GM19397 (cell line): ENCODE results near the gene OR2H2.

Experiments
- ATAC-seq: cut with Tn5 transposase; IDR thresholded peaks from one replicate; pipeline ENCODE4 v1.9.1; 2021; ENCODE audit warnings: mild to moderate bottlenecking, moderate library complexity; ENCODE audit not compliant: unreplicated experiment

The OR2H2 gene

DNA sequence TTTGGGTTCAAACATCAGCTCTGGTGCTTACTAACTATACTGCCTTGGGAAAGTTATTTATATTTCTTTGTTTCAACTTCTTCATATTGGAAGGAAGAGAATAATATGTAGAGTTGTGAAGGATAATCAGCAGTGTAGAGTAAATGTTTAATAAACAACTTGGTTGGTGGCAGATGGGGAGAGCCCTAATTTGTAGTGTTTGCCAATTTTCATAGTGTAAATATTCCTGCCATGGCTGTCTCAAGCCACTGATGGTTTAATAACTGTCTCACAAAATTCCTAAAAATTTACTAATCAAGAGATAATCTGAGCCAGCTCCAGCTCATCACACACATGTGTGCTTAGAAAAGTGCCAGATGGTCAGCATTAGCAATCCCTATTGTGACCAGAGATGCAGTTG, at the start of gene OR2H2:
Gene OR2H2 (plus strand): TSS at position 301 of the 400 bp plus-strand sequence. CDS start 2,824 bp downstream, outside the sequence.
- no peak for ATAC-seq

DNA sequence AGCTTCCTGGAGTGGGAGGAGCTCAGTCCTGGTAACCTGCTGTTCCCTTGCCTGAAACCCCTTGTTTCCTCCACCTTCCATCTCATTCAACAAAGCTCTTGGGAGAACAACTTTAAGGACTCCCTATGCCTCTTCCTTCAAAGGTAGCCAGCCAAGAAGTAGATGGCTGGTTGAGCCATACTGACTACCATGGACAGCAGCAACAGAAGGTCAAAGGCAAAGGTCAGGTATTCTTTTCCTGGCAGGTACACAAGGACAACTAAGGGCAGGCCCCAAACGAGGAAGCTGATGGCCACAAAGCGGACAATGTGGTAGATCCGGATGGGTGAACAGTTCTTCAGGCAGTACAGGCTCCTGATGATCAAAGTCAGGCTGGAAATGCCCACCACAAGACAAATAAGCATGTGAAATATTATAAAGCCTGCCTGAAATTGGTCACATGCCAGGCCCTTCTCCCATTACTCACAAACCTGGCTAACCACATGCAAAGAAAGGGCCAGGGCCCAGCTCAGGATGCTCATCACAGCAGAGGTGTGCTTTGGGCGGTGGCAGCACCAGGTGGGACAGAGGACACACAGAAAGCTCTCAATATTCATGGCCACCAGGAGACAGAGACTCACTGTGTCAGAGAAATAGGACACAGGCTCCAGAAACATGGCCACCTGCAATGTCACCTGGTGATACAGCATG, 47.1 kb upstream of the OR2H2 start:
- no peak for ATAC-seq

DNA sequence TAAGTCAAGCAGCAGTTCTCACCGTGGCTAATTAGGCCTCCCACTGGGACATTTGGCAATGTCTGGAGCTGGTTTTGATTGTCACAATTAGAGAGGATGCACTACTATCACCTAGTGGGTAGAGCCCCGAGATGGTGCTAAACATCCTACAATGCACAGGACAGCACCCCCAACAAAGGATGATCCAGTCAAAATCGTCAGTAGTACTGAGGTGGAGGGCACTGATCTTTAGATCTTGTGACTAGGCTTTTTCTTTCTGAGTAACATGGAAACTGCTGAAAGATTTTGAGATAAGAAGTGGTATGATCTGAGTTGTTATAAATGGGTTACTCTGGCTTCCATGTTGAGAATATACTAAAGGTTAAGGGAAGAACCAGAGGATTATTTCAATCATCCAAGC, 37.3 kb upstream of the OR2H2 start:
- no peak for ATAC-seq

DNA sequence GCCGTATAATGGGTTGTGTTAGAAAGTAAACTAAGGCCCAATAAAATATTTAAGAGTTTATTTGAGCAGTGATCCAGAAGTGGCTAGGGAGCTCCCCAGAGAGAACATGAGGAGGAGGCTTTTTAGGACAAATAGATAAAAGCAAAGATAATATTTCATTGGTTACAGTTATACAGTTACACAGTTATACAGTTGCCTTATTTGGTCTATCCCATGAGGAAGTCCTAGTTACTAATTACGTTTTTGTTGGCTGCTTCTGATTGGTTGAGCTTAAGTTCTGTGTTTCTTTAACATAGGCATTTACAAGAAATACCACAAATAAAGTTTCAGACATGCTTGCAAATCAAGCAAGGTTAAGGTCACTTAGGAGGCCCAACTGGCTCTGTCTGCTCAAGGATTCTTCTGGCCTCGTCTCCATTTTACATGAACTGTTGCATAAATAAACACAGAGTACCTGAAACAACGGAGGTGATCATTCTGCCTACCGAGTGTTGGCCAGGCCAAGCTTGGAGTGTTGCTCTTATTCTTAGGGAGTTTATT, 32.3 kb upstream of the OR2H2 start:
- peak; percentile 76 for ATAC-seq

DNA sequence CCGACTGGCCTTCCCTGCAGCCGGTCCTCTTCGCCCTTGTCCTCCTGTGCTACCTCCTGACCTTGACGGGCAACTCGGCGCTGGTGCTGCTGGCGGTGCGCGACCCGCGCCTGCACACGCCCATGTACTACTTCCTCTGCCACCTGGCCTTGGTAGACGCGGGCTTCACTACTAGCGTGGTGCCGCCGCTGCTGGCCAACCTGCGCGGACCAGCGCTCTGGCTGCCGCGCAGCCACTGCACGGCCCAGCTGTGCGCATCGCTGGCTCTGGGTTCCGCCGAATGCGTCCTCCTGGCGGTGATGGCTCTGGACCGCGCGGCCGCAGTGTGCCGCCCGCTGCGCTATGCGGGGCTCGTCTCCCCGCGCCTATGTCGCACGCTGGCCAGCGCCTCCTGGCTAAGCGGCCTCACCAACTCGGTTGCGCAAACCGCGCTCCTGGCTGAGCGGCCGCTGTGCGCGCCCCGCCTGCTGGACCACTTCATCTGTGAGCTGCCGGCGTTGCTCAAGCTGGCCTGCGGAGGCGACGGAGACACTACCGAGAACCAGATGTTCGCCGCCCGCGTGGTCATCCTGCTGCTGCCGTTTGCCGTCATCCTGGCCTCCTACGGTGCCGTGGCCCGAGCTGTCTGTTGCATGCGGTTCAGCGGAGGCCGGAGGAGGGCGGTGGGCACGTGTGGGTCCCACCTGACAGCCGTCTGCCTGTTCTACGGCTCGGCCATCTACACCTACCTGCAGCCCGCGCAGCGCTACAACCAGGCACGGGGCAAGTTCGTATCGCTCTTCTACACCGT, 31.5 kb upstream of the OR2H2 start:
- no peak for ATAC-seq

DNA sequence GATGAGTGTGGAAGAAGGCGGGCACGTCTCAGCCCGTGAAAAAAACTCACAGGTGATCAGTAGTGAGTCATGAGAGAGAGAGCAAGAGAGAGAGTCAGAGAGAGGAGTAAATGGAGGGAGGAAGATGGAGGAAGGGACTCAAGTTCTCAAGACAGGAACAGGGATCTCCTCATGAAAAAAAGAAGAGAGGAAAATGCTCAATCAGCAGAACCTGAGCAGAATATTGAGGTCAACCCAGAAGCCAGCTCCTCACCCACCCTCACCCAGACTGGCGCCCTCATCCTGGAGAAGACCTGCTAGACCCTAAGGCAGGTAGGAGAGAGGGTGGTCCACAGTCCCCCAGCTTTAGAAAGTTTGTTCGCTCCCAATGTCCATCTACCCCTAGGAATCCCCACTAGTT, 30.2 kb upstream of the OR2H2 start:
- ATAC-seq = no peak

DNA sequence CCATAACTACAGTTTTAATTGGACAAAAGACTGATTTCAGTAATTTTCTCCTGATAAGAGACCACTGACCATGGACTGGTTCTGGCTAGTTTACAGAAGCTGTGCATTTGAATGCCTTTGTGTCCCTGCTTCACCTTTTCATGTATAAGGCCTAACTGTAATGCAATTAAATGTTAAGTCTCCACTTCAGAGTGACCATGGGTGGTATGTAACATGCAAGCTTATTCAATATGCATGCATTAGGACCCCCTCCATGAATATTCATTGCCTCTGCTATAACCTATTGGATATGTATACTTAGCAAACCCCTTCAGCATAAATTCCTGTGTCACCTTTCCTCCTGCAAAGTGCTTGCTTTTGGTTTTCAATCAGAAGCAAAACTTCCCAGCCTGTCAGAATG, 27.6 kb upstream of the OR2H2 start:
- no peak for ATAC-seq

DNA sequence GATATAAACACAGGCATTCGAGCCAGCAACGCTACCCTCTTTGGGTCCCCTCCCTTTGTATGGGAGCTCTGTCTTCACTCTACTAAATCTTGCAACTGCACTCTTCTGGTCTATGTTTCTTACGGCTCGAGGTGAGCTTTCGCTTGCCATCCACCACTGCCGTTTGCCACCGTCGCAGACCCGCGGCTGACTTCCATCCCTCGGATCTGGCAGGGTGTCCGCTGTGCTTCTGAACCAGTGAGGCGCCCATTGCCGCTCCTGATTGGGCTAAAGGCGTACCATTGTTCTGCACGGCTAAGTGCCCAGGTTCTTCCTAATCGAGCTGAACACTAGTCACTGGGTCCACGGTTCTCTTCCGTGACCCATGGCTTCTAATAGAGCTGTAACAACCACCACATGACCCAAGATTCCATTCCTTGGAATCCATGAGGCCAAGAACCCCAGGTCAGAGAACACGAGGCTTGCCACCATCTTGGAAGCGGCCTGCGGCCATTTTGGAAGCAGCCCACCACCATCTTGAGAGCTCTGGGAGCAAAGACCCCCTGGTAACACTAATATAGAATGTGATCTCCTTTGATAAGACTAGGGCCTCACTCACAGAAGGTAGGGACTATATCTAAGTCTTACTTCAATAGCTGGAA, 26.4 kb upstream of the OR2H2 start:
- no peak for ATAC-seq

DNA sequence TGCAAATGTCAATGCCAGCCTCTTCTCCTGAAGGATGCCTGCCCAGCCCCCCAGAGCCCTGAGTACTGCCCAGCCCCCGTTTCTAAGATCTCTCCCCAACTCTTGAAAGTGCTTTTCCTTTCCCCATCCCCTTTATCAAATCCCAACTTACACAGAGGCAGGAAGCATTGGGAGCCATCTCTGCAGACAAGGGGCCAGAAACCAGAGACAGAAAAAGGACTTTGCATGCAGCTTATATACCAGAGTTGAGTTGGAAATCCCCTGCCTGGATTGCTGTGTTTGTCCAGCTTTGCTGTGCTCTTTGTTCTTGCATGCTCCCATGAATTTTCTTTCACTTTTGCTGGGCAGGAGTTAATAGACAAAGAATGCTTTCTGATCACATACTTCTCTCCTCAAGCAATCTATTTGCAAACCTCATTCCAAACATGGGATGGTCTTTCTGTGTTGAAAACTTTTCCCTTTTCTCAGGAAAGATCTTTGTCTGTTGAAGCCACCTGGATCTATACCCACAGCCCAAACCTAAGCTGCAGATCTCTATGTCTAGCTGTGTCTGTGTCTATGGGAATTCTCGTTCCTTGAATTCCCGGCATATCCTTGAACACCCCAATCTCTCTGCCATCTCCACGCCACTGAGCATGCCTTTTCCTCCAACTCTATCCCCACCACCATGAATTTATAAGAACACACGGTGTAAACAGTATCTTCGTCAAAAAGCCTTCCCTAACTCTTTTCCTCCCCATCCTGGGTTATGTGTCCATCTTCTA, 25.2 kb upstream of the OR2H2 start, which contains the start of gene UBD:
Gene UBD (minus strand): TSS at position 209 of the 764 bp plus-strand sequence. CDS start 31 bp downstream, at position 178.
- no peak for ATAC-seq

DNA sequence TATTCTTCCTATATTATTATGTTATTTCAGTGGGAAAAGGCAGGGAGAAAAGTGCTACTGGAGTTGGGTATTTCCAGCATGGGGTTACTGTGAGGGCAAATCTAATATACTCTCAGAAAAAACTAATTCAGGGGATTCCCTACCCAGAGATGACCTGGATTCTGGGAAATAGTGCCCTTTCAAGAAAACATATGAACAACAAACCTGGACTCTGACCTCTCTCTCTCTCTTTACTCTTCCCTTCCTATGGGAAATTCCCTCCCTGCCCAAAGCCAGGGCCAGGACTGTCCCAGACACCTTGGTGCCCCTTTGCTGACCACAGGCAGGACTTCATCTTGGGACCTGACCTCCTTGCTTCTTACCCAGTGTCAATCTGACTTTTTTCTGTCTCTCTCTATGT, 23.8 kb upstream of the OR2H2 start:
- ATAC-seq = no peak

DNA sequence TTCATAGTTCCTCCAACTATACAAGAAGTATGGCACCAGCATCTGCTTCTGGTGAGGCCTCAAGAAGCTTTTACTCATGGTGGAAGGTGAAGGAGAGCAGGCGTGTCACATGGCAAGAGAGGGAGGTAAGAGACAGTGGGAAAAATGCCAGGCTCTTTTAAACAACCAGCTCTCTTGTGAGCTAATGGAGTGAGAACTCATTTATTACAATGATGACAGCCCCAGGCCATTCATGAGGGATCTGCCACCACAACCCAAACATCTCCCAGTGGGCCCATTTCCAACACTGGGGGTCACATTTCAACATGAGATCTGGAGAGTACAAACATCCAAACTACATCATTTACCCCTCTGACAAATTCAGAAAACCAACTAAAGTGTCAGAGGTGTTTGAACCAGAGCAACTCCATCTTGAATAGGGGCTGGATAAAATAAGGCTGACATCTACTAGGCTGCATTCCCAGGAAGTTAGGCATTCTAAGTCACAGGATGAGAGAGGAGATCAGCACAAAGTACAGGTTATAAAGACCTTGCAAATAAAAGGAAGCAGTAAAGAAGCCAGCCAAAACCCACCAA, 23.2 kb upstream of the OR2H2 start:
- ATAC-seq = no peak

DNA sequence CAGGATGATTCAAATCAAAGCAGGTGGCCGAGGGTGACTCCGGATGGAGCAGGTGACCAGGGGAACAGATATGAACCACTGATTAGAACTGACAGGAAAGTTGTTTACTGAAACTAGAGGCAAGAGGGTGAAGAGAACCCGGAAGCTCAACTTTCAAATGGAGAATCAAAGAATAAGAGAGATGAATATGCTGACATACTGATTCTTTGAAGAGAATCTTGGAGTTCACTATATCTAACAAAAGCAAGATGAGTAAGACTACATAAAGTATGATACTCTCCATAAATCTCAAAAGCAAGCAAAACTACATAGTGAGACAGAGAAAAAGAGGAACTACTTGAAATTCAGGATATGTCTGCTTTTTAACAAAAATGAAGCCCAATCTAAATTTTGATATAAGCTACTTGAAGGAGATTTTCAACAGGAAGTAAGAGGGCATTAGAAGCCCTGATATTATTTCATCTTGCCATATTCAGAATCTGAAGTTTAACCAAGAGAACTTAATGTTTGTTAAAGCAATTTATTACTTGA, 21.4 kb upstream of the OR2H2 start:
- no peak for ATAC-seq

DNA sequence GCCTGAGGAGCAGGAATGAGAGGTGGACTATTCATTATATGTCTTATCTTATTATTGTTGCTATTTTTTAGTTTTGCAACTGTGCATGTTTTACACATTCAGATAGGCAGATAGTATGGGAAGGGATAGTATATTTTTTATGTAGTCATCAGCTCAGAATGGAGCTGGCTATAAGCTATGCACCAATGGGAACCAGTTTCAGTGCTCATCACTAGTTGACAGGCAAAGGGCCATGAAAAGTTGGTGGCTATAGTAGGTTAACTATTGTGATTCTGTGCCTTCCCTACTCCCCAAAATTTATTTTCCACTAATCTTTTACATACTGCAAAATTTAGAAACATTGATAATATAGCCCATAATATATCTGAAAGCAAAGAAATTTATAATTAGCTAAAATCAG, 20.0 kb upstream of the OR2H2 start:
- no peak for ATAC-seq

DNA sequence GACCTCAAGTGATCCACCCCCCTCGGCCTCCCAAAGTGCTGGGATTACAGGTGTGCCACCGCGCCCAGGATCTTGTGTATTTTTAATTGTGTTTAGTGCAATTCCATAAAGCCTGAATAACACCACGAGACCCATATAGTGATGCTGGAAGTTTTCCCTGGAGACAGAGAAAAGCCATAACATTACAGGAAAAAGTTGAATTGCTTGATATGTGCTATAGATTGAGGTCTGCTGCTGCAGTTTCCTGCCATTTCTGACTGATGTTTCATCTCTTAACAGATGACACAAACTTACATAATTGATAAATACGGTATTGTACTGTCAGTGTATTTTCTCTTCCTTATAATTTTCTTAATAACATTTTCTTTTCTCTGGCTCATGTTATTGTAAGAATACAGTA, 18.1 kb upstream of the OR2H2 start:
- ATAC-seq = no peak

DNA sequence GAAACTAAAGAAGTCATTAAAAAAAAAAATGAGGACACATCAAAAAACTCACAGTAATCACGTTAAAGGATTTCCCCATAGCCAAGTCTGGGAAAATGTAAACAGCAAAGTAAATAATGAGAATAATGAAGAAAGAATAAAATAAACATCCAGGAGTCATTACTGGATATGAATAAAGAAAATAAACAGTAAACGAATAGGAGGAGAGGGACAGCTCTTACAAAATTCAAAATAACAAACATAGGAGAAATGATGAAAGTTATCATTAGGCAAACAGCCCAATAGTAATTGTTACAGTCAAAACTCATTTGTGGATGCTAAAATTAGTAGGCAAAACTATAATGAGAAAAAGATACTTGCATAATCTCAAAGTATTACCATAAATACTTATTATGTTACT, 17.4 kb upstream of the OR2H2 start:
- ATAC-seq = no peak

DNA sequence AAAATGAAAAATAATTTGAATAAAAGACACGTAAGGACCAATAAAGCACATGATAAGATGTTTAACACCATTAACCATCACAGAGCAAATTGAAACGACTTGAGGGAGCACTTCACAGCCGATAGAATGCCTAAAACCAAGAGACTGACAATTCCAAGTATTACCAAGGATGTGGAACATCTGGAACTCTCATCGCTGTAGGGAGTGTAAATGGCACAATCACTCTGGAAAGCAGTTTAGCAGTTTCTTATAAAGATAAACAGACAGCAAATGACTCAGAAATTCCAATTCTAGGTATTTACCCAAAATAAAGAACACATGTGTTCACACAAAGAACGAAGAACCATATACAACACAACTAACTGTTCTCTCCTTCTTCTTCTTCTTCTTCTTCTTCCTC, 16.9 kb upstream of the OR2H2 start:
- no peak for ATAC-seq

DNA sequence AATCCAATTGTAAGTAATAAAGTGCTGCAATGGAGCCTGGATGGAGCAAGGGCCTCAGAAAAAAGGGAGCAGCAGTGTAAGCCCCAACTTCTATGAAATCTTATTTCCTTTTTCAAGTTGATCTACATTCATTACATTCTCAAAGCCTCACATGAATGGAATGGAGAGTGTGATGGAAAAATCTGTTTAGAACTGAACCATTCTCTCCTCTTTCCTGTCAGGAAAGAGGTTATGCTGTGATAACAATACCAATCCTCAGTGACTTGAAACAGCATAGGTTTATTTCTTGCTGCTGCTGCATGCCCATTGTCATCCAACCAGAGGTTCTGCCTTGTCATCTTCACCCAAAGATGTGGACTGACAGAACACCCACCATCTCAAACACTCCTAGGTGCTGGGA, 8.9 kb upstream of the OR2H2 start:
- no peak for ATAC-seq

DNA sequence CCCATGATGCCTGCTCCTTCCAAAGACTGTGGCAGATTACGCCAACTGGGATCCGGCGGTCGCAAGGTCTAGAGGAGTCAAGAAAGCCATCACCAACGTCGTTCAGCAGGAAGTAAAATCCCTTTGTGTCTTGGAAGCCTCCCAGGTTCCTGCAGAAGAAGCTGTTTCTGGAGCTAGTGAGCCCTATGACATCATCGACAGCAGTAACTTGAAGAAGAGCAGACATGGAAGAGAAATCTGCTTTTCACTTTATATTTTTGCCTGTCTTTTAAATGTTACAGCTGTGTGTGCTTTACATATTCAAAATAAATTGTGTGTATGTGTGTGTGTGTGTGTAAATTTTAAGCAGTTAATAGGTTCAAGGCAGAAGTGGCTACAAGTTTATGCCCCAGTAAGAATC, 7.4 kb upstream of the OR2H2 start:
- ATAC-seq = no peak

DNA sequence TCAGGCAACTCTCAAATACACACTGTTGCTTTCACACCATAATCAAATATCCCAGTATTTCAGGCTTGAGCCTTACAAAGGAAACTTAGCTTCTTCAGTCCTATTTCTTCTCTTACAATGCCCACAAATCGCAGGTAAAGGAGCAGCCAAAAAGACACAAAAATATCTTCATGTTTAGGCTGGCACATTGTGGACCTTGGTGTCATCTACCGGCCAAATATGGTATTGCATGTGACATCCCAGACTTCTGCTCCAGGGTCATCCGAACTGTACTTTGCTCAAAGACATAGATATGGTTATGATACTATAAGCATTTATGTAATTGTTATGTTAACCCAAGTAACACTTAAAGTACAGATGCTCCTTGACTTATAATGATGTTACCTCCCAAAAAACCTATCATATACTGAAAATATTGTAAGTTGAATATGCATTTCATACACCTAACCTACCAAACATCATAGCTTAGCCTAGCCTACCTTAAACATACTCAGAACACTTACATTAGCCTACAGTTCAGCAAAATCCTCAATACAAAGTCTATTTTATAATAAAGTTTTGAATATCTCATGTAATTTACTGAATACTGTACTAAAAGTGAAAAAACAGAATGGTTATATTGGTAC, 4.6 kb downstream of the OR2H2 start:
- ATAC-seq = no peak
